AG04450 (cell line): ENCODE data around the gene TMIGD2. TPM values are rescaled to one million over a fixed set of nuclear protein-coding genes. Genes with fewer than 3 reads are reported as not detected.

Source experiments
- CTCF ChIA-PET: fragments of 300-600, 350-600 bp; formaldehyde crosslinking; extraction: SDS; loops from one replicate; lab custom pipeline; 2022; ENCODE audit warnings: antibody characterized with exemption, inconsistent platforms; lab: Charles Lee
- POLR2A ChIA-PET: fragments of 350-600 bp; formaldehyde crosslinking; extraction: SDS; loops from one replicate; lab custom pipeline; 2021; ENCODE audit warnings: antibody characterized with exemption, inconsistent platforms; lab: Yijun Ruan, JAX
- DNase-seq: peaks from one replicate; pipeline ENCODE4 v3.0.0-alpha.2; 2011; ENCODE audit warnings: low read depth, low spot score
- H3K27ac ChIP-seq: one replicate; pipeline ENCODE4 v1.5.1; 2012; ENCODE audit warnings: low read depth, low read length, control low read depth
- H3K27me3 ChIP-seq: one replicate; pipeline ENCODE4 v1.6.0; 2012; ENCODE audit warnings: low read length; ENCODE audit not compliant: control insufficient read depth, insufficient read depth
- H3K4me3 ChIP-seq: 2 replicates; pipeline ENCODE4 v1.5.1; 2011; ENCODE audit warnings: mild to moderate bottlenecking, low read depth, low read length, control low read depth
- H3K9me3 ChIP-seq: 2 replicates; pipeline ENCODE4 v1.5.1; 2012; ENCODE audit warnings: low read length; ENCODE audit not compliant: control insufficient read depth, insufficient read depth
- polyA plus RNA-seq: library from polyadenylated mRNA; depleted of rRNA; stranded (reverse); fragments of >200 nt; gene quantifications from 2 replicates; pipeline ENCODE4 v1.2.3, GENCODE V29; 2011
- TF ChIP-seq, protein P1 (sequence below): IDR thresholded peaks from 2 replicates; pipeline ENCODE4 v1.5.1; 2011; ENCODE audit warnings: low read depth, low read length, control low read depth, inconsistent platforms

Gene TMIGD2
- polyA plus RNA-seq, 1 experiment: not detected

DNA sequence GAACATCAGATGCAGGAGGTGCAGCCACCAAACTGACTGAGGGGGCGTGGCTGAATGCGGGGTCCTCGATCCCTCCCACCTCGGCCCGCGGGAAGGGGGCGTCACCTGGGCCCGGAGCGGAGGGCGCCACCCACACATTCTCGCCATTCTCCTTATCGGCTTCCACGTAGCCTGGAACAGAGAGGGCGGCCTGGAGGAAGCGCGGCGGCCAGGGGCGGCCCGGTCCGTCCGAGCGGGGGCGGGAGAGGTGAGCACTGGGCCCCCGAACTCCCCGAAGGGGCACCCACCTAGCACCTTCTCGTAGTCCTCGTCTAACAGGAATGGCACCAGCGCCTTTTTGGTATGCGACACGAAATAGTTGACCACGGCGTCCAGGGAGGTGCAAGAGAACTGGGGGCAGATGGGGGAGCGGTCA lies 24.7 kb upstream of the TMIGD2 start:
- ChIA-PET POLR2A (no interaction called here), CTCF (no interaction called here)
- TF ChIP-seq, protein P1, sequence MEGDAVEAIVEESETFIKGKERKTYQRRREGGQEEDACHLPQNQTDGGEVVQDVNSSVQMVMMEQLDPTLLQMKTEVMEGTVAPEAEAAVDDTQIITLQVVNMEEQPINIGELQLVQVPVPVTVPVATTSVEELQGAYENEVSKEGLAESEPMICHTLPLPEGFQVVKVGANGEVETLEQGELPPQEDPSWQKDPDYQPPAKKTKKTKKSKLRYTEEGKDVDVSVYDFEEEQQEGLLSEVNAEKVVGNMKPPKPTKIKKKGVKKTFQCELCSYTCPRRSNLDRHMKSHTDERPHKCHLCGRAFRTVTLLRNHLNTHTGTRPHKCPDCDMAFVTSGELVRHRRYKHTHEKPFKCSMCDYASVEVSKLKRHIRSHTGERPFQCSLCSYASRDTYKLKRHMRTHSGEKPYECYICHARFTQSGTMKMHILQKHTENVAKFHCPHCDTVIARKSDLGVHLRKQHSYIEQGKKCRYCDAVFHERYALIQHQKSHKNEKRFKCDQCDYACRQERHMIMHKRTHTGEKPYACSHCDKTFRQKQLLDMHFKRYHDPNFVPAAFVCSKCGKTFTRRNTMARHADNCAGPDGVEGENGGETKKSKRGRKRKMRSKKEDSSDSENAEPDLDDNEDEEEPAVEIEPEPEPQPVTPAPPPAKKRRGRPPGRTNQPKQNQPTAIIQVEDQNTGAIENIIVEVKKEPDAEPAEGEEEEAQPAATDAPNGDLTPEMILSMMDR: no peak
- no peak overlapping the region for H3K27ac ChIP-seq
- H3K4me3 ChIP-seq: peak overlapping the region; percentile 22; the same call in 1 of the 2 replicates
- no peaks in the 10 kb centered on the region for H3K27me3 ChIP-seq
- peaks cover 15% of the 10 kb centered on the region for H3K9me3 ChIP-seq
- no peak for DNase-seq

DNA sequence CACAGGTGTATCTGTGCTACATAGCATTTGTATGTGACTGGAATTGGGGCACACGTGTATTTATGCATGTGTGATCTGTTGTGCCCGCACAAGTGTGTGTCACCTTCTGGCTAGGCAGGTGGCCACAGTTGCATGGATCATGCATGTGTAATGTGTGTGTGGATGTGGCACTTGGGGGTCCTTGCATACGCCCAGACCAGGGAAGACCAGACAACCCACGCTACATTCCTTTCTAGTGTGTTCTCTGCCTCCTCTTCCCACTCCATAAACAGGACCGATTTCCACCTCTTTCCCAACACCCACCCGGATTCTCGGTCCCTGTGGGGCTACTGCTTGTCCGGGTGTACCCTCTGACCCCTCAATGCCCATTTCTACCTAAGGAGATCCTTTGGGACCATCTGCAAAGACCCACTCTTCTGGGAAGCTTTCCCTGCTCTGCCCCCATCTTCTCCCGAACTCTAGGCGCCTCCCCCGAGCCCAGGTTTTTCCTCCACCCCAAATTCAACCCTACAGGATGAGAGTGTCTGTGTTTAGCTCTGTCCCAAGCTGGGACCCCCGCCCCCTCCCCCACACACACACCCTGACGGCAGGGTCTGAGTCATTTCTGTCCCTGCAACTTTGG lies 24.1 kb upstream of the TMIGD2 start:
- Histone ChIP-seq H3K27ac (no peak overlapping the region), H3K4me3 (no peak overlapping the region), H3K27me3 (no peaks in the 10 kb centered on the region), H3K9me3 (peaks cover 20% of the 10 kb centered on the region)
- TF ChIP-seq, protein P1: no peak
- DNase-seq: no peak
- ChIA-PET CTCF (no interaction called here), POLR2A (no interaction called here)

DNA sequence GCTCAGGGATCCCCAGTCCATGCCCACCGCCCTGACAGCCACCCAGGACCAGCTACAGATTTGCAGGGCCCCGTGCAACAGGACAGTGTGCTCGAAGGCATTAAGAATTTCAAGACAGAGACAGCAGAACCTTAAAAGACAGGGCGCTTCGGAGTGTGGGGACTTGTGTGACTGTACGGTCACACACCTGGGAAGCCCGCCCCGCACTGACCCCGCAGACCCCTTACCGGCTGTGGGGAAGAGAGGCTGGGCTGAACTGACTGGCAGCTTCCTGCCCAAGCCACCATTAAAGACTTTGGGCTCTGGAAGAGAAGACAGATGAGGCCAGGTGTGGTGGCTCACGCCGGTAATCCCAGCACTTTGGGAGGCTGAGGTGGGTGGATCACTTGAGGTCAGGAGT lies 22.0 kb upstream of the TMIGD2 start:
- DNase-seq: no peak
- Histone ChIP-seq H3K27me3 (no peaks in the 10 kb centered on the region), H3K27ac (no peak overlapping the region), H3K9me3 (peaks cover 29% of the 10 kb centered on the region), H3K4me3 (no peak overlapping the region)
- TF ChIP-seq, protein P1: no peak
- ChIA-PET POLR2A (interaction anchor here (0.6 to 1.6 kb wide), 3 partner anchors 19 to 48 kb away, joined by 3 to 7 read pairs (median 5); partner anchors contain the start of gene MPND), CTCF (no interaction called here)

DNA sequence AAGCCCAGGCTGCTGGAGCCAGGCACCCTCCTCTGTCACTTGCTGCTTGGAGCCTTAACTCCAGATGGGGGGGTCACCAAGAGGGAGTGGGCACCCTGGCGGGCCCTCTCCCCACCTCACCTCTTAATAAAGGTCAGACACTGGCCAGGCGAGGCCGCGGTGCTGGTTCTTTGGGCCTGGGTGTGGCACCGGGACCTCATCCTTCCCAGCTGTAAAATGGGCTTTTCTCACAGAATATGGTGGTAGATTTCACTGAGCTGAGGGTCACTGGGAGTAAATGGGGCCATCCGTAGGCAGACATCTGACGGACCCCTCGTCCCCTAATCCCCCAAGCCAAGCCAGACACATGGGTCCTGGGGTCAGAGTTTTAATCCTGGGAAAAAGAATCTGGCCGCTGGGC lies 21.5 kb upstream of the TMIGD2 start:
- Histone ChIP-seq H3K27me3 (no peaks in the 10 kb centered on the region), H3K9me3 (peaks cover 29% of the 10 kb centered on the region), H3K27ac (no peak overlapping the region), H3K4me3 (no peak overlapping the region)
- ChIA-PET POLR2A (interaction anchor here (0.6 to 1.6 kb wide), 2 partner anchors 19 to 48 kb away, joined by 3 to 5 read pairs; partner anchors contain the start of gene MPND), CTCF (no interaction called here)
- TF ChIP-seq, protein P1: no peak
- DNase-seq: no peak

DNA sequence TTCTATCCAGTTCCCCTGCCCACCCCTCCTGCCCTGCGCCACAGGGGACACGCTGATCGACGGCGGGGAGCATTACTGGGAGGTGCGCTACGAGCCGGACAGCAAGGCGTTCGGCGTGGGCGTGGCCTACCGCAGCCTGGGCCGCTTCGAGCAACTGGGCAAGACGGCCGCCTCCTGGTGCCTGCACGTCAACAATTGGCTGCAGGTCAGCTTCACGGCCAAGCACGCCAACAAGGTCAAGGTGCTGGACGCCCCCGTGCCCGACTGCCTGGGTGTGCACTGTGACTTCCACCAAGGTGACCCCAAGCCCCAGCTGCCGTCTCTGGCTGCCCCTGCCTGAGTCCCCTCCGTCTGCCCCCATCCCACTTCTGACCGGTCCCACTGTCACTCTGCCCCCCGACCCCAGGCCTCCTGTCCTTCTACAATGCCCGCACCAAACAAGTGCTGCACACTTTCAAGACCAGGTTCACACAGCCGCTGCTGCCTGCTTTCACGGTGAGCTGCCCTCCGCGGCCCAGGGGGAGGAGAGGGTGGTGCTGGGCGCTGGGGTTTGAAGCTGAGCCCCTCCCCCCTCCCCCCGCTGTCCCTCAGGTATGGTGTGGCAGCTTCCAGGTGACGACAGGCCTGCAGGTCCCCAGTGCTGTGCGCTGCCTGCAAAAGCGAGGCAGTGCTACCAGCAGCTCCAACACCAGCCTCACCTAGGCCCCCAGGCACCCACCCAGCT lies 20.9 kb upstream of the TMIGD2 start:
- H3K27ac ChIP-seq: no peak overlapping the region
- peaks cover 32% of the 10 kb centered on the region for H3K9me3 ChIP-seq
- H3K27me3 ChIP-seq: no peaks in the 10 kb centered on the region
- no peak overlapping the region for H3K4me3 ChIP-seq
- TF ChIP-seq, protein P1: no peak
- ChIA-PET POLR2A (no interaction called here), CTCF (no interaction called here)
- no peak for DNase-seq
